ENCODE measurements around the gene VARS1.
"Not testable (repeated sequence)": the region's sequence is repeated elsewhere in the genome, so short reads cannot be mapped to it uniquely, and the experiment has no call there.

The VARS1 gene

DNA sequence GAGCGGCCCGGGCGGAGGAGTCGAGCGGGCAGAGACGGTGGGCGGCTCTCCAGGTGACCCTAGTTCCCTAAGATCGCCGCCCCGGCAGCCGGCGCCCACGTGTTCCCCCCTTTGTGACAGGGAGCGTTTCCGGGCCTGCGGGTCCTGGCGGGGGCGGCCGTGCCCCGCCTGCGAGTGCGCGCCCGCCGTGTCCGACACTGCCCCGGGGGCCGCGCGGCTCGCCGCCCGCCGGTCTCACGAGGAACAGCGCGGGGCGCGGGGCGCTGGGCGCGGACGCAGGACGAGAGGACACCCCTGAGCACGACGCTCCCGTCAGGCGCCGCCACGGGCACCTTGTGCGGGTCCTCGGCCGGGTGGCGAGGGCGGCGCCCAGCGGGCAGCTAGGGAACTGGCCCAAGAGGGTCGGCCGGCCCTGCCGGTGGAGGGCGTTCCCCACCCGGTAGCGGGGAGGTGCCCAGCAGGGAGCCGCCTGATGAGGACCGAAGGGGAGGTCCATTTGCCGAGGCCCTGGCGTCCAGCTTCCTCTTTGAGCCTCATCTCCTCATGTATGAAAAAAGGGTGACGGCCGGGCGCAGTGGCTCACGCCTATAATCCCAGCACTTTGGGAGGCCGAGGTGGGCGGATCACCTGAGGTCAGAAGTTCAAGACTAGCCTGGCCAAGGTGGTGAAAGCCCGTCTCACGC is at the start of gene VARS1:
Gene VARS1, minus strand, starts transcription at position 137 of the 683 bp plus-strand sequence. CDS start 535 bp downstream, outside the sequence.
- DNase-seq, result peak; percentile 98

DNA sequence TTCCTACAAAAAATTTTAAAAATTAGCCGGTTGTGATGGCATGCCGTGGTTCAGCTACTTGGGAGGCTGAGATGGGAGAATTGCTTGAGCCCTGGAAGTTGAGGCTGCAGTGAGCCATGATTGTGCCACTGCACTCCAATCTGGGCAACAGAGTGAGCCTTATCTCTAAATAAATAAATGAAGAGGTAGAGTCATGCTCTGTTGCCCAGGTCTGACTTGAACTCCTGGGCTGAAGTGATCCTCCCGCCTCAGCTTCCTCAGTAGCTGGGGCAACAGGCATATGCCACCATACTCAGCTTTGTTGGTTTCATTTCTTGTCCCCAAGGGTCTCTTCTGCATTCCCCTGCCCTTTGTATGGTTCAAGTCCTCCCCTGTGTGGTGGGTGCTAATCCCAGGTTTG is 49.0 kb upstream of the VARS1 start:
- no peak for DNase-seq

DNA sequence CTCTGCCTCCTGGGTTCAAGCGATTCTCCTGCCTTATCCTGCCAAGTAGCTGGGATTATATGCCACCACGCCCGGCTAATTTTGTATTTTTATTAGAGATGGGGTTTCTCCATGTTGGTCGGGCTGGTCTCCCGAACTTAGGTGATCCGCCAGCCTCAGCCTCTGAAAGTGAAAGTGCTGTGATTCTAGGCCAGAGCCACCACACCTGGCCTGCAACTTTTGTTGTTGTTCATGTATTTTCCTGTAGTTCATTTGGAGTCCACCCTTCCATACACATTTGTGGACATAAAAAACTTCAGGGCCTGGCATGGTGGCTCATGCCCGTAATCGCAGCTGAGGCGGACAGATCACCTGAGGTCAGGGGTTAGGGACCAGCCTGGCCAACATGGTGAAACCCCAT is 46.5 kb upstream of the VARS1 start:
- no peak for DNase-seq

DNA sequence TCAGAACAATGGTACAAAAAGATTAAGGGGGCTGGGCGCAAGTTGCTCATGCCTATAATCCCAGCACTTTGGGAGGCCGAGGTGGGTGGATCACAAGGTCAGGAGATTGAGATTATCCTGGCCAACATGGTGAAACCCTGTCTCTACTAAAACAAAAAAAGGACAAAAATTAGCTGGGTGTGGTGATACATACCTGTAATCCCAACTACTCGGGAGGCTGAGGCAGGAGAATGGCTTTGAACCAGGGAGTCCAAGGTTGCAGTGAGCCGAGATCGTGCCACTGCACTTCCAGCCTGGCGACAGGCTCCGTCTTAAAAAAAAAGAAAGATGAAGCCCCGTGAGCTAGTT is 44.2 kb upstream of the VARS1 start:
- not testable (repeated sequence) for DNase-seq

DNA sequence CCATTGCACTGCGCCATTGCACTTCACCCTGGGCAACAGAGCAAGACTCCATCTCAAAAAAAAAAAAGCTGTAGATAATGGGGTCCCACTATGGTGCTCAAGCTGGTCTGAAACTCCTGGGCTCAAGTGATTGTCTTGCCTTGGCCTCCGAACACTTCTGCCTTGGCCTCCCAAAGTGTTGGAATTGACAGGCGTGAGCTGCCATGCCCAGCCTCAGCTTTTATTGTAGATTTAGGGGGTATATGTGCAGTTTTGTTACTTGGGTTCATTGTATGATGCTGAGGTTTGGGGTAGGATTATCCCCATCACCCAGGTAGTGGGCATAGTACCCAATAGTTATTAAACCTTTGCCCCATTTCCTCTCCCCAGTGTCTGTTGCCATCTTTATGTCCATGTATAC is 43.4 kb upstream of the VARS1 start:
- no peak for DNase-seq

DNA sequence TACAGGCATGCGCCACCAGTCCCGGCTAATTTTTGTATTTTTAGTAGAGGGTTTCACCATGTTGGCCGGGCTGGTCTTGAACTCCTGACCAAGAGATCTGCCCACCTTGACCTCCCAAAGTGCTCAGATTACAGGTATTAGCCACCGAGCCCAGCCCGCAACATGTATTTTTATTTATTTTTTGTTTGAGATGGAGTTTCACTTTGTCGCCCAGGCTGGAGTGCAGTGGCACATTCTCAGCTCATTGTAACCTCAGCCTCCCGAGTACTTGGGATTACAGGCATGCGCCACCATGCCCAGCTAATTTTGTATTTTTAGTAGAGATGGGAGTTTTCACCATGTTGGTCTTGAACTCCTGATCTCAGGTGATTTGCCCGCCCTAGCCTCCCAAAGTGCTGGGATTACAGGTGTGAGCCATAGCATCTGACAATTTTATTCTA is 42.6 kb upstream of the VARS1 start:
- DNase-seq, result not testable (repeated sequence)

DNA sequence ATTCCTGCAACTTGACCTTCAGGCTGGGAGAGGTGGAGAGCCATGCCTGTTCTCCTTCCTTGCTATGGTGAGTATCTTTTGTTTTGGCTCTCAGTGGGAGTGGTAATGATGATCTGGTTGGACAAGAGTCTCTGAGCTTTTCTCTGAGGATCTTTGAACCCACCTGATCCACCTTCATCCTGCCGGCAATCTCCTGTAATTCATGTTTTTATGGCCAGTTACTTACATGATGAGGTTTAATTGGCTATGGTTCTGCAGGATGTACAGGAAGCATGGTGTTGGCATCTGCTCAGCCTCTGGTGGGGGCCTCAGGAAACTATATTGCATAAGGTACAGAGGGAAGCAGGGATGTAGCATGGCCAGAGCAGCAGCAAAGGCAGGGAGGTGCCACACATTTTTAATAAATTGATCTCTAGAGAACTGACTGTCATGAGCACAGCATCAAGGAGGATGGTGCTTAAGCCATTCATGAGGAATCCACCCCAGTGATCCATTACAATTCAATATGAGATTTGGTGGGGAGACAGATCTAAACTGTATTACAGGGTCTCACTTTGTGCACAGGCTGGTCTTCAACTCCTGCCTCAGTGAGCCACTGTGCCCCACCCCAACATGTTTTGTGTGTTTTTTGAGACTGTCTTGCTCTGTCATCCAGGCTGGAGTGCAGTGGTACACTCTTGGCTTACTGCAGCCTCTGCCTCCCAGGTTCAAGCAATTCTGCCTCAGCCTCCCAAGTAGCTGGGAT is 42.0 kb upstream of the VARS1 start:
- DNase-seq, result no peak

DNA sequence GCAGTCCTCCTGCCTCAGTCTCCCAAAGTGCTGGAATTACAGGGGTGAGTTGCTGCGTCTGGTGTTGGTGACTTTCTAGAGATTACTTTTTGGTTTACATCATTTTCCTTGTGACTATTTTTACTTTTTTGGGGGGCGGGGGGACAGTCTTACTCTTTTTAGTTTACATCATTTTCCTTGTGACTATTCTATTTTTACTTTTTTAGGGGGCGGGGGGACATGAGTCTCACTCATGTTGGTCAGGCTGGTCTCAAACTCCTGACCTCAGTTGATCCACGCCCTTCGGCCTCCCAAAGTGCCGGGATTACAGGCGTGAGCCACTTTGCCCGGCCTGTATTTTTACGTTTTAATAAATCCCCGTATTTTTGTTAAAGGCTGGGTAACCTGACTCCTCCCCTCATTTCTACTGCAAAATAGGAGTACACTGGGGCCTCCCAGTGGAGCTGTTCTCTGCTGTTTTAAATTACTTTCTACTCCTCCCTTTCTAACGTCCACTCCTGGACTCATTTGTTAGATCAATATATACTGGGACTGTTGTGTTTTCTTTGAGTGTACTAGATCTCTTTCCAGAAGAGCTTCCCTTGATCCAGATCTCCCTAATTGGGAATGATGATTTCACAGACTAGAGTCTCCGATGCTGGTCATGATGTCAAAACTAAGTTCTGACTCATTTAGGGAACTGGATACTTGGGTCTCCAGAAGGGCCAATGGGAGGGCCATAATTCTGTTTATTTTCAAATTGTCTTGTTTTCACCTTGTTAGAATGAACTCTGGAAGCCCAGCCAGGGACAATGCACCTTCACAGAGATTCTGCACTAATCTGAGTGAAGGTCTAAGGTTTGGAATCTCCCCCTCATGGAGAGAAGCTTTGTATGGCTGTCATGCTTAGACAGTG is 41.2 kb upstream of the VARS1 start:
- peak; percentile 43 for DNase-seq

DNA sequence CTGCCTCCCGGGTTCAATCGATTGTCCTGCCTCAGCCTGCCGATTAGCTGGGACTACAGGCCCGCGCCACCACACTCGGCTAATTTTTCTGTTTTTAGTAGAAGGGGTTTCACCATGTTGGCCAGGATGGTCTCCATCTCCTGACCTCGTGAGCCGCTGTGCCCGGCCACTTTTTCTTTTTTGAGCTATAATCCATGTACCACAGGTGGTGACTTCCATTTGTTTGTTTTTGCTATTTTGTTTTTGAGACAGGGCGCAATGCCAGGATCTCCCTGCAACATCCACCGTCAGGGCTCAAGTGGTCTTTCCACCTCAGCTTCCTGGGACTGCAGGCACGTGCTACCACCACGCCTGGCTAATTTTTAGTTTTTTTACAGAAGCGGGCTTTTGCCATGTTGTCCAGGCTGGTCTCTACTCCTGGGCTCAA is 40.5 kb upstream of the VARS1 start:
- DNase-seq, result no peak

DNA sequence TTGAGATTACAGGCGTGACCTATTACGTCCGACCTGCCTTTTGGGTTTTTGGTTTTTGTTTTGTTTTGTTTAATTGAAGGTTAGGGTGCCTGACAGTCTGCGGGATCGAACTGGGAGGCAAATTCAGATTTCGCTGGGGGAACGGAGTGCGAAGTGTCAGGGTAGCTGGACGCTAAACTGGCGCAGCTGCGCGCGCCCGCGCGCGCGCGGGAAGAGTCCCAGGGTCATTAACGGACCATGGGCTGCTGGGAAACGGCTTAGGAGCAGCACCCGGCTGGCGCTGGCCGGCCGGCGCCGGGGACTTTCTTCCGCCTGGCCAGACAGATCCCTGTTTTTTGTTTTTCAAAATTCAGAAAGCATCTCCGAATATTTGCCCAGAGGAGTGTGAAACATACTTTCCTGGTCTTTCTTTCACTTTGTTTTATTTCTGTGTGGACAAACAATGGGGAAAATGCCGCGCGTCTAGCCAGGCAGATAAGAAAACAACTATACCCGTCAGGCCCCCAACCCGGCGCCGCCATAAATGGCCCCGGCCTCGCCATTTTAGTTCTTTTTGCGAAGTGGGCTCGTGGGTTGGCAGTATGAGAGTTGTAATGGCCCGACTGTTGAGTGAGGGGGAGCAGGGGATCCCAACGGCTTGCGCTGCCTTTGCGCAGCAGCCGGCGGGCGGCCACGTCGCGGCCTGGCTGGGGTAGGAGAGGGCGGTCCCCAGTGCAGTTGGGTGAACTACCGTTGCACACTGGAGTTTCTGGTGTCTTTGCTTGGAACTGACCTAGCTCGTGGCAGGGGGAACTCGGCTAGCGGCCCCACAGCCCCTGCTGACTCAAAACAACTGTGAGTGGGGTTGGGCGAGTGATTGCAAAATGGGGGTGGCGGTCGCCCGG is 39.1 kb upstream of the VARS1 start:
- DNase-seq, result peak; percentile 97

DNA sequence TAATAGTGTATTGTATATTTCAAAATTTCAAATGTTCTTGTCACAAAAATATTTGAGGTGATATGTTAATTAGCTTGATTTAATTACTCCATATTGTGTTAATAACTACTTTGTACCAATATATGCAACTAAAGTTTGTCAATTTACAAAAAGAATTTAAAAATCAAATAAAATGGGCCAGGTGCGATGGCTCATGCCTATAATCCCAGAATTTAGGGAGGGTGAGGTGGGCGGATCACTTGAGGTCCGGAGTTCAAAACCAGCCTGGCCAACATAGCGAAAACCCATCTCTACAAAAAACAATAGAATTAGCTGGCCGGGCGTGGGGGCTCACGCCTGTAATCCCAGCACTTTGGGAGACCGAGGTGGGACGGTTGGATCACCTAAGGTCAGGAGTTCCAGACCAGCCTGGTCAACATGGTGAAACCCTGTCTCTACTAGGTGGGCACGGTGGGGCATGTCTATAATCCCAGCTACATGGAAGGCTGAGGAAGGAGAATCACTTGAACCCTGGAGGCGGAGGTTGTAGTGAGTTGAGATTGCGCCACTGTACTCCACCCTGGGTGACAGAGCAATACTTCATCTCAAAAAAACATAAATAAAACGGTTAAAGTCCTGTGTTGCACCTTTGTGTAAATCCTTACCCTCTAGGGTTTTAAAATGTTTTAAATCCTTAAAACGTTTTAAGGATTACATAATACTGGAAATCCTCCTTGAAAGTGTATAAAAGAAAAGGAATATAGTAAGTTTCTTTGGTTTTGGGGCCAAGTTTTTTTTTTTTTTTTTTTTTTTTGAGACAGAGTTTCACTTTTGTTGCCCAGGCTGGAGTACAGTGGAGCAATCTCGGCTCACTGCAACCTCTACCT is 36.0 kb upstream of the VARS1 start:
- peak; percentile 58 for DNase-seq

DNA sequence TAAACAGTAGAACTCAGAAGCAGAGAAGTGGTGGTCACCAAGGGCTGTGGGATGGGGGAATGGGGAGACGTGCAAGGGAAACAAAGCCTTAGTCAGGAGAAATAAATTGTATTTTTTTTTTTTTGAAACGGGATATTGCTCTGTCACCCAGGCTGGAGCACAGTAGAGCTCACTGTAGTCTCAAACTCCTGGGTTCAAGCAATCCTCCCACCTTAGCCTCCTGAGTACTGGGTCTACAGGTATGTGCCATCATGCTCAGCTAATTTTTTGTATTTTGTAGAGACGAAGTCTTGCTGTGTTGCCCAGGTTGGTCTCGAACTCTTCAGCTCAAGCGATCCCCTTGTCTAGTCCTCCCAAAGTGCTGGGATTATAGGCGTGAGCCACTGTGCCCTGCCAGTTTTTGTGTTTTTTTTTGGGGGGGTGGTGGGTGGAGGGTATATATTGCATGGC is 35.4 kb upstream of the VARS1 start:
- peak; percentile 61 for DNase-seq

DNA sequence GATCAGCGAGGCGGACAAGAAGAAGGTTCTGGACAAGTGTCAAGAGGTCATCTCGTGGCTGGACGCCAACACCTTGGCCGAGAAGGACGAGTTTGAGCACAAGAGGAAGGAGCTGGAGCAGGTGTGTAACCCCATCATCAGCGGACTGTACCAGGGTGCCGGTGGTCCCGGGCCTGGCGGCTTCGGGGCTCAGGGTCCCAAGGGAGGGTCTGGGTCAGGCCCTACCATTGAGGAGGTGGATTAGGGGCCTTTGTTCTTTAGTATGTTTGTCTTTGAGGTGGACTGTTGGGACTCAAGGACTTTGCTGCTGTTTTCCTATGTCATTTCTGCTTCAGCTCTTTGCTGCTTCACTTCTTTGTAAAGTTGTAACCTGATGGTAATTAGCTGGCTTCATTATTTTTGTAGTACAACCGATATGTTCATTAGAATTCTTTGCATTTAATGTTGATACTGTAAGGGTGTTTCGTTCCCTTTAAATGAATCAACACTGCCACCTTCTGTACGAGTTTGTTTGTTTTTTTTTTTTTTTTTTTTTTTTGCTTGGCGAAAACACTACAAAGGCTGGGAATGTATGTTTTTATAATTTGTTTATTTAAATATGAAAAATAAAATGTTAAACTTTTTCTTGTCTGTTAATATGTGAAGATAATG is 34.2 kb upstream of the VARS1 start:
- peak; percentile 89 for DNase-seq

DNA sequence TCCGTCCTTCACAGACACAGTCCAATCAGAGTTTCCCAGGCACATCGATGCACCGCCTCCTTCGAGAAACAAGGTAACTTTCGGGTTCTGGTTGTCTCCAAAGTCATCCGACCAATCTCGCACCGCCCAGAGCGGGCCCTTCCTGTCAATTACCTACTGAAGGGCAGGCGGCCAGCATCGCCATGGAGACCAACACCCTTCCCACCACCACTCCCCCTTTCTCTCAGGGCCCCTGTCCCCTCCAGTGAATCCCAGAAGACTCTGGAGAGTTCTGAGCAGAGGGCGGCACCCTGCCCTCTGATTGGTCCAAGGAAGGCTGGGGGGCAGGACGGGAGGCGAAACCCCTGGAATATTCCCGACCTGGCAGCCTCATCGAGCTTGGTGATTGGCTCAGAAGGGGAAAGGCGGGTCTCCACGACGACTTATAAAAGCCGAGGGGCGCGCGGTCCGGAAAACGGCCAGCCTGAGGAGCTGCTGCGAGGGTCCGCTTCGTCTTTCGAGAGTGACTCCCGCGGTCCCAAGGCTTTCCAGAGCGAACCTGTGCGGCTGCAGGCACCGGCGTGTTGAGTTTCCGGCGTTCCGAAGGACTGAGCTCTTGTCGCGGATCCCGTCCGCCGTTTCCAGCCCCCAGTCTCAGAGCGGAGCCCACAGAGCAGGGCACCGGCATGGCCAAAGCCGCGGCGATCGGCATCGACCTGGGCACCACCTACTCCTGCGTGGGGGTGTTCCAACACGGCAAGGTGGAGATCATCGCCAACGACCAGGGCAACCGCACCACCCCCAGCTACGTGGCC is 31.9 kb upstream of the VARS1 start, which contains the start of gene HSPA1B:
Gene HSPA1B, plus strand, starts transcription at position 453 of the 794 bp plus-strand sequence. Its CDS starts 213 bp downstream, at position 666.
- peak; percentile 100 for DNase-seq

DNA sequence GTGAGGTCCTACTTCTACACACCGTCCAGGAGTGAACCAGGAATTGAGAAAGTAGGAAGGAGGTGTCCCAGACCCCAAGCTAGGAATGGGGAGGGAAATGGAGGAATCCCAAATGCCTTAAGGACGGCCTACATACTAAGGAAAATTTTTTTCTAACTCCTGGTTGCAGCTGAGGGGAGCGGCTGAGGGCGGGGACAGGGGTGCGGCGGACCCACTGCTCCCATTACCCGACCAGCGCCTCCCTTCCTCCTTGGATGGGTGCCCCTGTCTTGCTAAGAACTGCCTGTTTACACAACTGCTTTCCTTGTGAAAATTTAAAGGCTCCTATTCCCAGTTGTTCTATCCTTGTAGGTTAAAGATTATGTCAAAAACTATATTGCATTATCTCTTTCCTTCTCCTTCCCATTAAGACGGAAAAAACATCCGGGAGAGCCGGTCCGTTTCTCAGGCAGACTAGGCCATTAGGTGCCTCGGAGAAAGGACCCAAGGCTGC is 31.3 kb upstream of the VARS1 start:
- DNase-seq, result peak; percentile 95

DNA sequence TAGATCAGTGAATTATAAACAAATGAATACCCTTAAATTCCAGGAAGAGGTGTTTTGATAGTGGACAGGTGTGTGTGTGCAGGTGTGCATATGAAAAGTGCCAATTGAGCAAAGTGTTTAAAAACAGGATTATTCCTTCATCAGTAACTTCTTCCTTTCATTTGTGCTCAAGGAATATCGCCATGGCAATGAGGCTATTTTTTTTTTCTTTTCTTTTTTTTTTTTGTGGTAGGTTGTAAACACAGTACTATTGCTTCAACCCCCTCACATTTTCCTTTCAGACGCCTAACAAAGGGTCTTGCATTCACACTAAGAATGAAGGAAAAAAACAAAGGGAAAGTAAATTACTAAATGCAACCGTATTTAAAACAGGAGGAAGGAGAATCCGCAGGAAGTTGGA is 30.0 kb upstream of the VARS1 start:
- DNase-seq, result no peak

DNA sequence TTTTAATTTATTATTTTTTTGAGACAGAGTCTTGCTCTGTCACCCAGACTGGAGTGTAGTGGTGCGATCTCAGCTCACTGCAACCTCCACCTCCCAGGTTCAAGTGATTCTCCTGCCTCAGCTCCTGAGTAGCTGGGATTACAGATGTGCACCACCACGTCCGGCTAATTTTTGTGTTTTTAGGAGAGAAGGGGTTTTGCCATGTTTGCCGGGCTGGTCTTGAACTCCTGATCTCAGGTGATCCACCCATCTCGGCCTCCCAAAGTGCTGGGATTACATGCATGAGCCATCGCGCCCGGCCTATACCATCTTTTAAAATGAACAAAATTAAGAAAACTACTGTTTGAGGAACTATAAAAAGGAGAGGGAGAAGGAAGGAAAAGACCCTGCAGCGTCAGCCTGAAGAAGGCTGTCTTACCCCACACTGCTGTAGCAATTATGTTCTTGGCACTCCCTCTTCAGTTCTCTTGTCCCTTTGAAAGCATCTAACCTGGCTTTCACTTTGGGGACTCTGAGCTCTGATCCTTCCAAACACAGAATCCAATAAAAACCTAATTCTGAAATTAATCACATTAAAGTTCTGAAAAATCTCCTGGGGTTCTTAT is 28.1 kb upstream of the VARS1 start:
- DNase-seq, result not testable (repeated sequence)

DNA sequence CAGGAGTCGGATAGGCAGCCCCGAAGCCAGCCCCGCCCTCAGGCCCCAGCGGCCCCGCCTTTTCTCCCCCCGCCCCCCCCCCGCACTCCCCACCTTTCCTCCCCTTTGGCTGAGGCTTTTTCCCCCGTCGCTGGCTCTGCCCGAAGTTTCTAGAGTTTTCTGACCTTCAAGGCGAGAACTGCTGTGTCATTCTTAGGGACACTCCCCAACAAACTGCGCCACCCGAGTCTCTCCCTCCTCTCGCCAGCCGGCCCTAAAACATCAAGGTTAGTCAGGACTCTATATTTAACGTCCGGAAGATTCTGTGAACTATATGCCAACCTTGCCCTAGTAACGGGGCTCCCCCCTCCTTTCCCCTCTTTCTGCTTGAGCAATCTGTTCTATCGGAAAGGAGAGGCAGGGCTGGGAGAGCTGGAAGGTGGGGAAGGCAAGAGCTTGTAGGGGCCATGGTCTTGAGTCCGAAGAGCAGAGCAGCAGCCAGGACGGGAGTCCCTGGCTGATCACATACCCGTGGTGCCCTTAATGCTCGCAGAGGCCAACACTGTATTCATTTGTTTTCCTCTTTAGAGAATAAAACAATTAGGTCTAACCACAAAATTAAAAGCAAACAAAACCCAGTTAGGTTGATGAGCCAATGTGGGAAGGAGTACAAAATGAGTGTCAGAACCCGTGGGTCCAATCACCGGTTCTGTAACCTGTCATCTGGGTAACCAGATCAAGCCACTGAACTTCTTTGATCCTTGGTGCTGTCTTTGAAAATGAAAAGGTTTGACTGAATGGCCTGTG is 26.7 kb upstream of the VARS1 start:
- DNase-seq, result peak; percentile 97
